ENCODE data around the gene FBXO5.

- TF ChIP-seq, protein P1, sequence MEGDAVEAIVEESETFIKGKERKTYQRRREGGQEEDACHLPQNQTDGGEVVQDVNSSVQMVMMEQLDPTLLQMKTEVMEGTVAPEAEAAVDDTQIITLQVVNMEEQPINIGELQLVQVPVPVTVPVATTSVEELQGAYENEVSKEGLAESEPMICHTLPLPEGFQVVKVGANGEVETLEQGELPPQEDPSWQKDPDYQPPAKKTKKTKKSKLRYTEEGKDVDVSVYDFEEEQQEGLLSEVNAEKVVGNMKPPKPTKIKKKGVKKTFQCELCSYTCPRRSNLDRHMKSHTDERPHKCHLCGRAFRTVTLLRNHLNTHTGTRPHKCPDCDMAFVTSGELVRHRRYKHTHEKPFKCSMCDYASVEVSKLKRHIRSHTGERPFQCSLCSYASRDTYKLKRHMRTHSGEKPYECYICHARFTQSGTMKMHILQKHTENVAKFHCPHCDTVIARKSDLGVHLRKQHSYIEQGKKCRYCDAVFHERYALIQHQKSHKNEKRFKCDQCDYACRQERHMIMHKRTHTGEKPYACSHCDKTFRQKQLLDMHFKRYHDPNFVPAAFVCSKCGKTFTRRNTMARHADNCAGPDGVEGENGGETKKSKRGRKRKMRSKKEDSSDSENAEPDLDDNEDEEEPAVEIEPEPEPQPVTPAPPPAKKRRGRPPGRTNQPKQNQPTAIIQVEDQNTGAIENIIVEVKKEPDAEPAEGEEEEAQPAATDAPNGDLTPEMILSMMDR (IDR thresholded peaks at IDR 0.05), result no peak
- TF ChIP-seq POLR2A (IDR thresholded peaks at IDR 0.05), result no peak
These were observed 23.5 kb downstream of the FBXO5 start for GRCh38 chr6:152959333-152959732.
